ENCODE measurements around the gene PIK3R5. TPM values are rescaled to one million over a fixed set of nuclear protein-coding genes. Genes with fewer than 3 reads are reported as not detected.

The PIK3R5 gene
- total RNA-seq, 2 experiments from 2014 or later: 0.76 to 1.5 TPM

- intact Hi-C loops (cut with micrococcal nuclease; ENCODE audit: unreplicated experiment): no loop called here
- TF ChIP-seq, protein P1, sequence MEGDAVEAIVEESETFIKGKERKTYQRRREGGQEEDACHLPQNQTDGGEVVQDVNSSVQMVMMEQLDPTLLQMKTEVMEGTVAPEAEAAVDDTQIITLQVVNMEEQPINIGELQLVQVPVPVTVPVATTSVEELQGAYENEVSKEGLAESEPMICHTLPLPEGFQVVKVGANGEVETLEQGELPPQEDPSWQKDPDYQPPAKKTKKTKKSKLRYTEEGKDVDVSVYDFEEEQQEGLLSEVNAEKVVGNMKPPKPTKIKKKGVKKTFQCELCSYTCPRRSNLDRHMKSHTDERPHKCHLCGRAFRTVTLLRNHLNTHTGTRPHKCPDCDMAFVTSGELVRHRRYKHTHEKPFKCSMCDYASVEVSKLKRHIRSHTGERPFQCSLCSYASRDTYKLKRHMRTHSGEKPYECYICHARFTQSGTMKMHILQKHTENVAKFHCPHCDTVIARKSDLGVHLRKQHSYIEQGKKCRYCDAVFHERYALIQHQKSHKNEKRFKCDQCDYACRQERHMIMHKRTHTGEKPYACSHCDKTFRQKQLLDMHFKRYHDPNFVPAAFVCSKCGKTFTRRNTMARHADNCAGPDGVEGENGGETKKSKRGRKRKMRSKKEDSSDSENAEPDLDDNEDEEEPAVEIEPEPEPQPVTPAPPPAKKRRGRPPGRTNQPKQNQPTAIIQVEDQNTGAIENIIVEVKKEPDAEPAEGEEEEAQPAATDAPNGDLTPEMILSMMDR (conservative IDR thresholded peaks at IDR 0.05; ENCODE audit: low read length): no peak
- no peak for TF ChIP-seq EZH2phosphoT487 (IDR thresholded peaks at IDR 0.05; ENCODE audit: borderline replicate concordance, low read depth, low read length)
- POLR2A ChIA-PET: no interaction called here
- Histone ChIP-seq H3K79me2 (ENCODE audit: insufficient read depth, low read depth, low read length) (no peaks in the 10 kb centered on the region), H2AFZ (ENCODE audit: low read length) (no peak overlapping the region), H3K4me1 (ENCODE audit: insufficient read depth, low read length, poor library complexity, severe bottlenecking) (no peaks in the 10 kb centered on the region), H3K4me3 (ENCODE audit: low read depth, low read length, poor library complexity, severe bottlenecking) (no peak overlapping the region), H3K9me2 (ENCODE audit: insufficient read depth, low read length) (no peaks in the 10 kb centered on the region), H4K20me1 (ENCODE audit: insufficient read depth, low read length) (no peaks in the 10 kb centered on the region), H3K36me3 (ENCODE audit: insufficient read depth, low read length) (no peaks in the 10 kb centered on the region), H3K9me3 (ENCODE audit: low read length) (no peaks in the 10 kb centered on the region), H3K4me2 (ENCODE audit: low read length) (no peak overlapping the region), H3K27ac (ENCODE audit: low read depth, low read length, poor library complexity, severe bottlenecking) (no peak overlapping the region)
- DNase-seq (ENCODE audit: low spot score): no peak
- no TSS peak for BruUV-seq (replicated peaks)
- CTCF ChIA-PET (ENCODE audit: unreplicated experiment): no interaction called here
These were observed 81.0 kb downstream of the PIK3R5 start for GRCh38 chr17:8884336-8884990.

DNA sequence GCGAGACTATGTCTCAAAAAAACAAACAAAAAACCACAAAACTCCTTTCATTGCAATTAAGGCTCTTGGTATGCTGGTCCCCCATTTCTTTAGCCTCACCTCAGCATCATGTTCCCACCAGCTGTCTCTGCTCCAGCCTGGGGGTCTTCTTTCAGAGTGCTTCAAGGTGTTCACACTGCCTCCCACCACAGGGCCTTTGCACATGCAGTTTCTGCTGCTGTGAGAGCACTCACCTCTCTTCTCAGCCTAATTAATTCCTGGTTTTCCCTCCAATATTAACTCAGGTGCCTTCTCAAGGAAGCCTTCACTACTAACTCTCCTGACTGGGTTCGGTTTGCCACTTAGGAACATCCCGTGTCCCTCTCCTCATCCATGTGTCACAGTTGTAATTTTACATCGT, 82.2 kb downstream of the PIK3R5 start:
- Histone ChIP-seq H3K4me3 (ENCODE audit: low read depth, low read length, poor library complexity, severe bottlenecking) (no peak overlapping the region), H4K20me1 (ENCODE audit: insufficient read depth, low read length) (no peaks in the 10 kb centered on the region), H3K9me3 (ENCODE audit: low read length) (no peaks in the 10 kb centered on the region), H3K27ac (ENCODE audit: low read depth, low read length, poor library complexity, severe bottlenecking) (no peak overlapping the region), H2AFZ (ENCODE audit: low read length) (no peak overlapping the region), H3K4me1 (ENCODE audit: insufficient read depth, low read length, poor library complexity, severe bottlenecking) (no peaks in the 10 kb centered on the region), H3K9me2 (ENCODE audit: insufficient read depth, low read length) (no peaks in the 10 kb centered on the region), H3K79me2 (ENCODE audit: insufficient read depth, low read depth, low read length) (no peaks in the 10 kb centered on the region), H3K4me2 (ENCODE audit: low read length) (no peak overlapping the region), H3K36me3 (ENCODE audit: insufficient read depth, low read length) (no peaks in the 10 kb centered on the region)
- no TSS peak for BruUV-seq (replicated peaks)
- CTCF ChIA-PET (ENCODE audit: unreplicated experiment): no interaction called here
- intact Hi-C loops (cut with micrococcal nuclease; ENCODE audit: unreplicated experiment): no loop called here
- POLR2A ChIA-PET: interaction anchor here (0.6 kb wide), 1 partner anchor 11 kb away, joined by 4 read pairs; no protein-coding TSS in a partner anchor
- no peak for DNase-seq (ENCODE audit: low spot score)
- TF ChIP-seq, protein P1 (conservative IDR thresholded peaks at IDR 0.05; ENCODE audit: low read length): no peak
- no peak for TF ChIP-seq EZH2phosphoT487 (IDR thresholded peaks at IDR 0.05; ENCODE audit: borderline replicate concordance, low read depth, low read length)

DNA sequence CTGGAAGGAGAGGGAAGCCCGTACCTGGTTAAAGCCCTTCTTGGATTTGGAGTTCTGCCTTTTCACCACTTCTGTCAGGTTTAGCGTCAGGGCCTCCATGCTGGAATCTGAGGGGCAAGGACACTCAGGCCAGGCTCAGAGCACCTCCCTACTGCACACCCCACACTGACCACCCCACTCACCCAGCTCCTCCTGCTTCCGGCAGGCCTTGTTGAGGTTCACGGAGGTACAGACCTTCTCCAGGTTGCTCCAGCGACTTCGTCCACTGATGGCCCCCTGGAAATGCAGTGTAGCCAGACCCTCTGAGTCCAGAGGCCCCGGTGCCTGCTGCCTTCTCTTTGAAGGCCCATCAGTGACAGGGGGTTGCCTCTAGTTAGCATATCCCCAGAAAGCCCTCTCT, 83.9 kb downstream of the PIK3R5 start:
- BruUV-seq (replicated peaks): no TSS peak
- intact Hi-C loops (cut with micrococcal nuclease; ENCODE audit: unreplicated experiment): no loop called here
- Histone ChIP-seq H3K9me2 (ENCODE audit: insufficient read depth, low read length) (no peaks in the 10 kb centered on the region), H2AFZ (ENCODE audit: low read length) (no peak overlapping the region), H3K27ac (ENCODE audit: low read depth, low read length, poor library complexity, severe bottlenecking) (no peak overlapping the region), H3K4me3 (ENCODE audit: low read depth, low read length, poor library complexity, severe bottlenecking) (no peak overlapping the region), H3K36me3 (ENCODE audit: insufficient read depth, low read length) (no peaks in the 10 kb centered on the region), H4K20me1 (ENCODE audit: insufficient read depth, low read length) (no peaks in the 10 kb centered on the region), H3K4me2 (ENCODE audit: low read length) (no peak overlapping the region), H3K9me3 (ENCODE audit: low read length) (no peaks in the 10 kb centered on the region), H3K79me2 (ENCODE audit: insufficient read depth, low read depth, low read length) (no peaks in the 10 kb centered on the region), H3K4me1 (ENCODE audit: insufficient read depth, low read length, poor library complexity, severe bottlenecking) (no peaks in the 10 kb centered on the region)
- ChIA-PET POLR2A (no interaction called here), CTCF (ENCODE audit: unreplicated experiment) (no interaction called here)
- no peak for DNase-seq (ENCODE audit: low spot score)
- TF ChIP-seq EZH2phosphoT487 (IDR thresholded peaks at IDR 0.05; ENCODE audit: borderline replicate concordance, low read depth, low read length): no peak
- TF ChIP-seq, protein P1 (conservative IDR thresholded peaks at IDR 0.05; ENCODE audit: low read length): no peak

Data from OCI-LY7 (cell line).